GM12873 (cell line): ENCODE results near the gene IPO8.
A peak's percentile ranks its signal among the peaks of the same experiment; 100 is the strongest.

ENCODE experiments used
- TF ChIP-seq, protein P1 (sequence below): IDR thresholded peaks from 2 replicates; pipeline ENCODE4 v1.5.1; 2012; ENCODE audit warnings: low read depth, mild to moderate bottlenecking, moderate library complexity, low read length, control low read depth; ENCODE audit not compliant: insufficient read depth; ENCODE audit errors: missing control alignments

IPO8 gene

DNA sequence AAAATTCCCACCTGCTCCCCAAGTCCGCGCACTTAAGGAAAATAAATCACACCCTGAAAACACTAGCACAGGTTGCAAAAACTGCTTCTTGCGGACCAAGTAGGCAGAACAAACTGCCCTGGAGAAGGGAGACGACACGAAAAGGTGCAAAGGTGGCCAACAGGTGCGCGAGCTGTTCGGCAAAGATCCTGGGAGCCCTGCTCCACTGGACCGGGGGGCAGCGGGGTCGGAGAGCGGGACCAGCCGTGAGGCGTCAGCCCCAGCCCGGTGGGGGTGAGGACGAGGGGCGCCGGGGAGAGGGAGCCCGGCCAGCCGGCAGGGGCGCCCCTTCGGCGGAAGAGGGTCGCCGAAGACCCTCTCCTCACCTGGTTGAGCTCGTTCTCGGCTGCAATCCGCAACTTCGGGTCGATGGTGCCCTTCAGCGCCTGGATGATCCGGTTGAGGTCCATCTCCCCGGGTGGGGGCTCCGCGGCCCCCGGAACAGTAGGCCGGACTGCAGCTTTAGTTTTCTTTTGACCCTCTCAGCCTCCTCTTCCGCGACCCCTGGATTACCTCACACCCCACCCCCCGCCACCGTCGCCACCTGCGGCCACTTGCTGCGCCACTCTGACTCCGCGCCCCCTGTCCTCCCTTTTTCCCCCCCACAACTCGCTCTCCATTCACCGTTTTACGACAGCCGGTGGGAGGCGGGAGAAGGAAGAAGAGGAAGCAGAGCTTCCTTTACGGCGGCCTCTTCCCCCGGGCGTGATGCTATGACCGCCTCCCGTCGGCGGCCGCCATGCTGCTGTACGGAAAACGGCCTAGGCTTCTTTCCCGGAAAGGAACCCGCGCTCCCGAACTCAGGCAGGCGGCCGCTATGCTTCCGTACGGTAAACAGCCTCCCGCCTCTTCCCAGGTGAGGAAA lies at the start of gene IPO8:
IPO8 (minus strand) TSS at position 671 of the 904 bp plus-strand sequence; CDS start at position 449, 222 bp downstream.
- TF ChIP-seq, protein P1, sequence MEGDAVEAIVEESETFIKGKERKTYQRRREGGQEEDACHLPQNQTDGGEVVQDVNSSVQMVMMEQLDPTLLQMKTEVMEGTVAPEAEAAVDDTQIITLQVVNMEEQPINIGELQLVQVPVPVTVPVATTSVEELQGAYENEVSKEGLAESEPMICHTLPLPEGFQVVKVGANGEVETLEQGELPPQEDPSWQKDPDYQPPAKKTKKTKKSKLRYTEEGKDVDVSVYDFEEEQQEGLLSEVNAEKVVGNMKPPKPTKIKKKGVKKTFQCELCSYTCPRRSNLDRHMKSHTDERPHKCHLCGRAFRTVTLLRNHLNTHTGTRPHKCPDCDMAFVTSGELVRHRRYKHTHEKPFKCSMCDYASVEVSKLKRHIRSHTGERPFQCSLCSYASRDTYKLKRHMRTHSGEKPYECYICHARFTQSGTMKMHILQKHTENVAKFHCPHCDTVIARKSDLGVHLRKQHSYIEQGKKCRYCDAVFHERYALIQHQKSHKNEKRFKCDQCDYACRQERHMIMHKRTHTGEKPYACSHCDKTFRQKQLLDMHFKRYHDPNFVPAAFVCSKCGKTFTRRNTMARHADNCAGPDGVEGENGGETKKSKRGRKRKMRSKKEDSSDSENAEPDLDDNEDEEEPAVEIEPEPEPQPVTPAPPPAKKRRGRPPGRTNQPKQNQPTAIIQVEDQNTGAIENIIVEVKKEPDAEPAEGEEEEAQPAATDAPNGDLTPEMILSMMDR, result peak; percentile 63

DNA sequence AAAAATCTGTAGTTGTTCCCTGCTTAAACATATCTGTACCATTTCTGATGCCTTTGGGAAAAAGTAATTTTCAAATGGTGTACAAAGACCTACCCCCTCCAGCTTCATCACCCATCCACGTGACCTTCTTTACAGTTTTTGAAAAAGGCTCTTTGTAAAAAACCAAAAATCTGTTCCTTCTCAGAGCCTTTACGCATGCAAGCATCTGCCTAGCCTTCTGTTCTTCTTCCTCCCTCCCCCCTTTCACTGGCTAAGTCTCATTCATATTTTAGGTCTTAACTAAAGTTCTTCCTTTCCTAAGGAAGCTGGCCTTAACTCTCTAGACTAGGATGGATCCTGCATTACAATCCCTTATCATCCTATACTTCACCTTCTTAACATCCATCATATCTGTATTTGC lies 48.7 kb upstream of the IPO8 start:
- TF ChIP-seq, protein P1, result no peak

DNA sequence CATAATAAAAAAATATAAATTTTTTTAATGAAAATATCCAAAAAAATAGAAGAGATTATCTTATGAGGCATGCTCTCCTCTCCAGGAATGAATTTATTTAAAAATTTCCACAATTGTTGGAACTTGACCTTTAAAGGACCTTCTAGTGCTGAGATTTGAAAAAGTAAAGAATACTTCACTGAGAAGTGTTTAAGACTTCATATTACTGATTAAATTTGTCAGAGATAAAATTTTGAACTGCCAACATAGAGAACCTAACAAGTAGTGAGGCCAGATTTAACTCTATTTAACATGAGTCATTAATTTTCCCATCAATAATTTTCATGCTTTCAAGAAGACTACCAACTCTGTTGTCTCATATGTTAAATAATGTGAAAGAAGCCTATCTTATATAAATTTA lies 44.6 kb upstream of the IPO8 start:
- TF ChIP-seq, protein P1, result no peak

DNA sequence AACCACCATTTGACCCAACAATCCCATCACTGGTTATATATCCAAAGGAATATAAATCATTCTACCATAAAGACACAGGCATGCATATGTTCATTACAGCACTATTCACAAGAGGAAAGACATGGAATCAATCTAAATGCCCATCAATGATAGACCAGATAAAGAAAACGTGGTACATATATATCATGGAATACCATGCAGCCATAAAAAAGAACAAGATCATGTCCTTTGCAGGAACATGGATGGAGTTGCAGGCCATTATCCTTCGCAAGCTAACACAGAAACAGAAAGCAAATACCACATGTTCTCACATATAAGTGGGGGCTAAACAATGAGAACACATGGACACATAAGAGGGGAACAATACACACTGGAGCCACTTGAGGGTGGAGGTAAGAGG lies 43.4 kb upstream of the IPO8 start:
- TF ChIP-seq, protein P1, result no peak

DNA sequence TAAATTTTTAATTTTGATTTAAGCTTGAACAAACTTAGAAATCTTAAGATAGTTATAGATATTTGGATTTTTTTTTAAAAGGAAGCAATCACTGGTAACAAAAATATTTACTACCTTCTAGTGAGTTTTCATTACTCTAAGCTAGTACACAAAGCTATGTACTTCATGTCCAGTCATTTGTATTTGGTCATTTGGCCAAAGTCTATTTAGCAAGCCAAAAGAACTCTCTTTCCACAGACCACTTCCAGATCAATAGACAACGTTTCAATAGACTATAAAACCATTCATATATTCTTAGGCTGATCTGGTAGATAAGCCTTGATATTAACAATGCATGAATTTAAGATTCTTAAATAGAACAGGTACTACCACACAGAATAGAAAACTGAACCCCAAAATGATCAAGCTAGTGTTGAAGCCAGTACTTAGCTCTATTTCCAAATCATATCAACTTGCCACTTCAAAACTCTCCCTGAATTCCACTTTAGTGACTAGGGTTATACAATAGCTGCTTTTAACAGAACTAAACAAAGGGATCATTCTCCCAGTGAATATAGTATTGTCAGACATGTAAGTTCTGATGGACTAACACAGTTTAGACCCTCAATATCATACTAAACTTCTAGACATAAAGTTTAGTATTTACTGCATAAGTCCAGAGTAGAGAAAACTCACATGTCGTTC lies 37.4 kb upstream of the IPO8 start:
- TF ChIP-seq, protein P1, result no peak

DNA sequence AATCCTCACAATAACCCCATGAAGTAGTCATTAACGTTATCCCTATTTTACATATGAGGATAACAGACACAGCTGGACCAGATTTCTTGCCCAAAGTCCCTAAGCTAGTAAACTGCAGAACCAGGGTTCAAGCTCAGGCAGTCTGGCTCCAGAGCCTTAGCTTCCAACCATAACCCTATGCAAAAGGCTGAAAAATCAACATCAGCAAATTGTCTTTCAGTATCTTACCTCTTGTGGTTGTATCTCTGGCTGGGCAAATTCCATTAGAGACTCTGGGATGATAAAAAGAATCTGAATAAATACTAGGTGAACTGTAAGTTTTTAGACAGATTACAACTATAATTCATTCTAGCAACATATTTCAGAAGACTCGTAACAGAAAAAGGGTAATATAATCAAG lies 34.3 kb upstream of the IPO8 start:
- TF ChIP-seq, protein P1, result no peak

DNA sequence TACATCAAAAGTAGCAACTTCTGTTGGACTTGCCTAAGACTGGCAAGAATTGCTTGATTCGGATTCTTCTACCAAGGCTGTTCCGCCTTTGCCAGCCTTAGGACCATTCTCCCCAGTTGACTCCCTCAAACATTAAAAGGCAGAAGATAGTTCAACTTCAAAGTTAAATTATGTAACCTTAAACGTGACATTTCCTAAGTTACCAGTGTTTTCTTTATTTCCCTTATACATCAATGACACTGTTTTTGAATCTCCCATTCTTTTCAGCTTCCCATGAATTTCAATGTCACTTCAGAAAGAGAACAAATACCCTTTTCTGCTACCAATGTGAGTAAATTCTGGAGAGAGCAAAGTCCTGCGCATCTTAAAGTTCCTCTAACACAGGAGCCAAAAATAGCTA lies 33.9 kb upstream of the IPO8 start:
- TF ChIP-seq, protein P1, result no peak
